Neuronal stem cell (in vitro differentiated cells): Measurements from ENCODE around the gene UQCC5.

Experiments
- DNase-seq: peaks from one replicate; pipeline ENCODE4 v3.0.0-alpha.2; 2013; ENCODE audit warnings: low spot score
- H2AFZ ChIP-seq: one replicate; pipeline ENCODE4 v1.6.1; 2013; ENCODE audit warnings: mild to moderate bottlenecking, low read length, inconsistent platforms
- H2AK5ac ChIP-seq: 2 replicates; pipeline ENCODE4 v1.6.1; 2013; ENCODE audit warnings: low read depth, mild to moderate bottlenecking, inconsistent platforms, low read length, moderate library complexity, mixed read lengths
- H2BK120ac ChIP-seq: 2 replicates; pipeline ENCODE4 v1.6.1; 2013; ENCODE audit warnings: low read depth, mild to moderate bottlenecking, inconsistent platforms, low read length, moderate library complexity, mixed read lengths
- H2BK12ac ChIP-seq: one replicate; pipeline ENCODE4 v1.6.1; 2013; ENCODE audit warnings: low read length, inconsistent platforms
- H2BK15ac ChIP-seq: 2 replicates; pipeline ENCODE4 v1.6.1; 2013; ENCODE audit warnings: mild to moderate bottlenecking, low read length, inconsistent platforms, mixed read lengths
- H2BK5ac ChIP-seq: one replicate; pipeline ENCODE4 v1.6.1; 2013; ENCODE audit warnings: inconsistent platforms, mild to moderate bottlenecking, low read length, moderate library complexity
- H3K14ac ChIP-seq: one replicate; pipeline ENCODE4 v1.6.1; 2013; ENCODE audit warnings: low read length, inconsistent platforms
- H3K18ac ChIP-seq: 2 replicates; pipeline ENCODE4 v1.6.1; 2013; ENCODE audit warnings: low read length, inconsistent platforms
- H3K23ac ChIP-seq: 2 replicates; pipeline ENCODE4 v1.6.1; 2013; ENCODE audit warnings: low read depth, mild to moderate bottlenecking, mixed read lengths, low read length, inconsistent platforms; ENCODE audit not compliant: poor library complexity
- H3K27ac ChIP-seq: replicated peaks from 3 replicates; pipeline ENCODE4 v1.5.1; 2013; ENCODE audit warnings: low read length, inconsistent platforms
- H3K27me3 ChIP-seq, 3 experiments: 2 replicates each; pipeline ENCODE4 v1.6.1; 2013; ENCODE audit warnings: low read length in 3 of 3, mild to moderate bottlenecking in 2 of 3, inconsistent platforms in 1 of 3, low read depth in 1 of 3, mixed read lengths in 1 of 3, moderate library complexity in 1 of 3; ENCODE audit not compliant: control insufficient read depth in 3 of 3, insufficient read depth in 3 of 3
- H3K36me3 ChIP-seq, 2 donors: replicated peaks in 1 of 2; 2 replicates each; pipeline ENCODE4 v1.6.1; 2013; ENCODE audit warnings: low read length in 2 of 2; ENCODE audit not compliant: control insufficient read depth in 2 of 2, insufficient read depth in 2 of 2
- H3K4ac ChIP-seq: 2 replicates; pipeline ENCODE4 v1.6.1; 2013; ENCODE audit warnings: inconsistent platforms, mild to moderate bottlenecking, low read length, moderate library complexity
- H3K4me1 ChIP-seq, 2 donors: 1 replicate in 1 of 2; 2 replicates in 1 of 2; pipeline ENCODE4 v1.6.1; 2013; ENCODE audit warnings: low read length in 2 of 2, low read depth in 1 of 2; ENCODE audit not compliant: control insufficient read depth in 2 of 2, insufficient read depth in 1 of 2
- H3K4me2 ChIP-seq: one replicate; pipeline ENCODE4 v1.6.1; 2013; ENCODE audit warnings: mild to moderate bottlenecking, low read length, inconsistent platforms; ENCODE audit not compliant: insufficient read depth, poor library complexity, severe bottlenecking
- H3K4me3 ChIP-seq, 2 donors: 2 replicates each; pipeline ENCODE4 v1.5.1; 2013; ENCODE audit warnings: low read length in 2 of 2, mild to moderate bottlenecking in 2 of 2, inconsistent platforms in 1 of 2, moderate library complexity in 1 of 2
- H3K79me1 ChIP-seq: one replicate; pipeline ENCODE4 v1.6.1; 2013; ENCODE audit warnings: low read depth, mild to moderate bottlenecking, inconsistent platforms, low read length, moderate library complexity
- H3K9ac ChIP-seq: one replicate; pipeline ENCODE4 v1.6.1; 2013; ENCODE audit warnings: mild to moderate bottlenecking, low read depth, low read length, inconsistent platforms; ENCODE audit not compliant: poor library complexity
- H3K9me3 ChIP-seq, 2 donors: replicated peaks in 1 of 2; 2 replicates each; pipeline versions ENCODE3 to v1.6.1; 2013; ENCODE audit warnings: low read length in 2 of 2, mild to moderate bottlenecking in 2 of 2, inconsistent platforms in 1 of 2, low read depth in 1 of 2, mixed read lengths in 1 of 2, moderate library complexity in 1 of 2; ENCODE audit not compliant: control insufficient read depth in 2 of 2, insufficient read depth in 1 of 2
- H4K8ac ChIP-seq: one replicate; pipeline ENCODE4 v1.6.1; 2013; ENCODE audit warnings: low read depth, mild to moderate bottlenecking, inconsistent platforms, low read length, moderate library complexity
- H4K91ac ChIP-seq: one replicate; pipeline ENCODE4 v1.6.1; 2013; ENCODE audit warnings: low read length, low read depth, mild to moderate bottlenecking, inconsistent platforms; ENCODE audit not compliant: poor library complexity
- WGBS, 2 donors: extraction: QIAGEN DNeasy Blood & Tissue Kit; methylation state at CpG; one replicate each; pipeline ENCODE4 v1.1.7; 2013; ENCODE audit warnings: missing lambda C conversion rate in 2 of 2, mixed read lengths in 1 of 2; ENCODE audit not compliant: insufficient read length in 2 of 2, insufficient replicate concordance in 1 of 2; ENCODE audit errors: extremely low coverage in 2 of 2; 5-methylcytosine and 5-hydroxymethylcytosine counted together

Gene UQCC5

GRCh38 chr3:52557011-52557960, 20.9 kb downstream of the UQCC5 start:
- no peak overlapping the region for H2BK5ac ChIP-seq
- no peaks in the 10 kb centered on the region for H3K9me3 ChIP-seq
- H3K23ac ChIP-seq = no peak overlapping the region
- WGBS, 2 donors = no CpG with 5 or more reads among the region's 9 CpGs
- H4K91ac ChIP-seq = no peak overlapping the region
- H3K4ac ChIP-seq = no peak overlapping the region
- no peak overlapping the region for H2BK15ac ChIP-seq
- H3K4me3 ChIP-seq = no peak overlapping the region
- DNase-seq = no peak
- no peak overlapping the region for H2AK5ac ChIP-seq
- H3K4me1 ChIP-seq = no peaks in the 10 kb centered on the region
- H3K27ac ChIP-seq = no peak overlapping the region
- H2BK12ac ChIP-seq = no peak overlapping the region
- H3K27me3 ChIP-seq = no peaks in the 10 kb centered on the region
- no peak overlapping the region for H4K8ac ChIP-seq
- H3K9ac ChIP-seq = no peak overlapping the region
- no peak overlapping the region for H3K18ac ChIP-seq
- no peaks in the 10 kb centered on the region for H3K79me1 ChIP-seq
- no peak overlapping the region for H3K14ac ChIP-seq
- H3K36me3 ChIP-seq = peaks cover 20 to 94% of the 10 kb centered on the region in 2 donors
- no peak overlapping the region for H2AFZ ChIP-seq
- H2BK120ac ChIP-seq = no peak overlapping the region
- no peak overlapping the region for H3K4me2 ChIP-seq

DNA sequence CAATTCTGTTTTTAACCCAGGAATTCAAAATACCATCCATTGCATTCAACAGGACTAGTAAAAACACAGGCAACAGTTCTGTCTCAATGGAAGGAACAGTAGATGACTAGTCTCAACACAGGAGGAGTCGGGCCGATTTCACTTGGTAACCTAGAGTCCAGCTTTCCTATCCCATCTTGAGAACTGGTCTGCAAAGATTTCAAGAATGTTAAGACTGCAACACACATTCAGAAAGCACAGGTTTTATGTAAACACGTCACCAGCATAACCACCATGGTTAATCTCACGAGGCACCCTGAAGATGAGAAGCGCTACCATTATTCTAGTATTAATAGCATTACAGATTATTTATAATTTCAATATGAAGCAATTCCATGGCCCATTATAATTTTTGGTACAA, 22.0 kb downstream of the UQCC5 start:
- Histone ChIP-seq H3K36me3 (peaks cover 22 to 96% of the 10 kb centered on the region in 2 donors), H3K79me1 (no peaks in the 10 kb centered on the region), H3K4me3 (no peak overlapping the region), H2AK5ac (no peak overlapping the region), H2AFZ (no peak overlapping the region), H3K27ac (no peak overlapping the region), H4K91ac (no peak overlapping the region), H3K9ac (no peak overlapping the region), H3K4me1 (no peaks in the 10 kb centered on the region), H3K4me2 (no peak overlapping the region), H3K27me3 (no peaks in the 10 kb centered on the region), H2BK120ac (no peak overlapping the region), H3K4ac (no peak overlapping the region), H3K9me3 (no peaks in the 10 kb centered on the region), H3K23ac (no peak overlapping the region), H2BK15ac (no peak overlapping the region), H4K8ac (no peak overlapping the region), H2BK12ac (no peak overlapping the region), H3K18ac (no peak overlapping the region), H3K14ac (no peak overlapping the region), H2BK5ac (no peak overlapping the region)
- WGBS, 2 donors = no CpG with 5 or more reads among the region's 5 CpGs
- DNase-seq = no peak

DNA sequence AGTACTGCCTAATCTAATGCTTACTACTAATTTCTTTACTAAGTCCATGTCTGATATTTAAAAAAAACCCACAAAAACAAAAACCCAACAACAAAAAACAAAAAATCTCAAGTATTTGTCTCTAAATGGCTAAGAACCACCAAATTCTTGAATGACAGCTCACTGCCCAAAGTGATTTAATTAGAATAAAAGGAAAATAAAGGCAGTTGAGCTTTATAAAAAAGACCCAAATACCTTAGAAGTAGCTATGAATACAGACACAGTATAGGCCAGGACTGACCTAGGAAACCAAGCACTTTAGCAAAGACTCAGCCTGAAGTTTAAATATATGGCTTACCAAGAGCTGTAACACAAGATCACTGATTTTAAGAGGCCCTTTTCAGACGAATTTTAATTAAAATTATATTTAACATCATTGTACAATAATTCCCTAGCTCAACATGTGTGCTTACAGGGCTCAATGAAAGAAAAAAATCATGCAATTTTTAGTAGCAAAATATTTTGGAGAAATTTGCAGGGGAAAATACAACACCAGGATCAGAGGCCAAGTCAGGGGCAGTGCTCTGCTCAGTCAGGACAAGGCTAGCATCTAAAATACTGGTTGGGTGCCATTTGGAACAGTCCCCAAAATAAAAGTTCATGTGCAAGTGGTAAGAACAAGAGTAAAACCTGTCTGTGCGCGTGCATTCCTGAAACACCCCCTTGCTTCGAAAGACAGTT, 24.8 kb downstream of the UQCC5 start:
- H3K4me2 ChIP-seq = no peak overlapping the region
- H2BK120ac ChIP-seq = no peak overlapping the region
- no peak overlapping the region for H2AFZ ChIP-seq
- no peak overlapping the region for H4K8ac ChIP-seq
- no peak overlapping the region for H3K9ac ChIP-seq
- no CpG with 5 or more reads among the region's 4 CpGs for WGBS, 2 donors
- H3K27me3 ChIP-seq = no peaks in the 10 kb centered on the region
- H3K36me3 ChIP-seq = peaks cover 21 to 91% of the 10 kb centered on the region in 2 donors
- no peak overlapping the region for H2BK15ac ChIP-seq
- peak; percentile 8 for DNase-seq
- H3K23ac ChIP-seq = no peak overlapping the region
- no peak overlapping the region for H2BK12ac ChIP-seq
- no peaks in the 10 kb centered on the region for H3K79me1 ChIP-seq
- no peak overlapping the region for H2BK5ac ChIP-seq
- no peak overlapping the region for H3K4ac ChIP-seq
- no peak overlapping the region for H3K14ac ChIP-seq
- H3K27ac ChIP-seq = no peak overlapping the region
- H3K18ac ChIP-seq = no peak overlapping the region
- no peak overlapping the region for H4K91ac ChIP-seq
- H2AK5ac ChIP-seq = no peak overlapping the region
- H3K9me3 ChIP-seq = no peaks in the 10 kb centered on the region
- no peak overlapping the region for H3K4me3 ChIP-seq
- no peaks in the 10 kb centered on the region for H3K4me1 ChIP-seq

DNA sequence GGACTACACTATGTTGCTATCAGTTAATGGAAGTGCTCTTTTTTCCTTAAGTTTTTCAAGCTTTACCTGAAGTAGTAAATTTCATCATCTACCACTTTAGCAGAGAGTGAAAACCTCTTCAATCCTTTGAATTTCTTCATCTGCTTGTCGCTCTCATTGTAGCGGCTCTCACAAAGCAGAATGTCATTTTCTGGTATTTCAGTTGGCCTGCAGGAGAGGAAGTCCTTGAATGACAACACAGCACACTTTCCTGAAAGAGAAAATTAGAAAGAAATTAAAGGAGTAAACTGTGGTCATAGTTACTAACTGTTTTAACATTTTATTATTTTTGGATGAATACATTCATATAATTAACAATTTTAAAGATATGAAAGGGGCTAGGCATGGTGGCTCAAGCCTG, 27.6 kb downstream of the UQCC5 start:
- no peak for DNase-seq
- H4K91ac ChIP-seq = no peak overlapping the region

More for the DNA sequence above, 27.6 kb downstream of the UQCC5 start:
- no CpG with 5 or more reads among the region's 2 CpGs for WGBS, 2 donors
- H2BK5ac ChIP-seq = no peak overlapping the region
- H2AK5ac ChIP-seq = no peak overlapping the region
- no peaks in the 10 kb centered on the region for H3K27me3 ChIP-seq
- no peak overlapping the region for H3K23ac ChIP-seq
- H3K4me1 ChIP-seq = no peaks in the 10 kb centered on the region
- peaks cover 21 to 87% of the 10 kb centered on the region in 2 donors for H3K36me3 ChIP-seq
- H3K9me3 ChIP-seq = no peaks in the 10 kb centered on the region
- H2BK12ac ChIP-seq = no peak overlapping the region
- H3K9ac ChIP-seq = no peak overlapping the region
- H3K18ac ChIP-seq = no peak overlapping the region
- H3K79me1 ChIP-seq = no peaks in the 10 kb centered on the region
- no peak overlapping the region for H2BK15ac ChIP-seq
- H2AFZ ChIP-seq = no peak overlapping the region
- no peak overlapping the region for H3K4me3 ChIP-seq
- no peak overlapping the region for H3K27ac ChIP-seq
- H2BK120ac ChIP-seq = no peak overlapping the region
- H3K4ac ChIP-seq = no peak overlapping the region
- H3K14ac ChIP-seq = no peak overlapping the region
- no peak overlapping the region for H4K8ac ChIP-seq
- H3K4me2 ChIP-seq = no peak overlapping the region
